ENCODE data around the gene C7orf57.

C7orf57 gene

GRCh38 chr7:48084727-48085432 lies 49.5 kb downstream of the C7orf57 start:
- DNase-seq: no peak

DNA sequence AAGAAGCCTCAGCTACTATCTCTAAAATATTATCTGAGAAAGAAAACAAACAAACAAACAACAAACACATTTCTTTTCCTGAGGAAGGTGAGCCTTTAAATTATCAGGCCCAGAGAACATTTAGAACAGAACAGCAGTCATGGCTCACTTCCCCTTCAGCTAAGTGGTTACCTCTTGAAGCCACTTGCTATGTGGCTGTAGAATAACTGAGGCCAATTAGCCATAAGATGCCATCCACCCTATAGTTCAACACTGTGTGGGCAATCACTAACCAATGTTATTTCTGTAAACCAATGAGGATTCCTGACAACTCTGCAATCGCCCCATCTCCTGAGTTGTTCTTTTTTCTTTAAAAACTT lies 50.1 kb downstream of the C7orf57 start:
- DNase-seq: no peak

GRCh38 chr7:48085942-48086341 lies 50.6 kb downstream of the C7orf57 start:
- no peak for DNase-seq

DNA sequence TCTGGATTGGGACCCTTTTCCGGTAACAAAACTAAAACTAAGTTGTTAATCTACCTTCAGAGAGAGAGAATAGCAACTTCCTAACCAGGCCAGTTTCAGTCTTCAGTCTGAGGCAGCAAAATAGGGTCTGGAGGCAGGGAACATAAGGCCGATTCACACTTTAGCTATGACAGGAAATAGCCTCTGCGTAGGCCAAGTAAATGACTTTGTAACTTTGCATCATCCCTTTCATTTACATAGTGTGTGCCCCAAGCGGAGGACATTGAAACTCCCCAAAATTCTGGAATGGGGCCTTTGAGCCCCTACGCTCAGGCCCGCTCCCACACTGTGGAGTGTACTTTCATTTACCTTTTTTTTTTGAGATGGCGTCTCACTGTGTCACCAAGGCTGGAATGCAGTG lies 52.0 kb downstream of the C7orf57 start:
- DNase-seq: no peak

DNA sequence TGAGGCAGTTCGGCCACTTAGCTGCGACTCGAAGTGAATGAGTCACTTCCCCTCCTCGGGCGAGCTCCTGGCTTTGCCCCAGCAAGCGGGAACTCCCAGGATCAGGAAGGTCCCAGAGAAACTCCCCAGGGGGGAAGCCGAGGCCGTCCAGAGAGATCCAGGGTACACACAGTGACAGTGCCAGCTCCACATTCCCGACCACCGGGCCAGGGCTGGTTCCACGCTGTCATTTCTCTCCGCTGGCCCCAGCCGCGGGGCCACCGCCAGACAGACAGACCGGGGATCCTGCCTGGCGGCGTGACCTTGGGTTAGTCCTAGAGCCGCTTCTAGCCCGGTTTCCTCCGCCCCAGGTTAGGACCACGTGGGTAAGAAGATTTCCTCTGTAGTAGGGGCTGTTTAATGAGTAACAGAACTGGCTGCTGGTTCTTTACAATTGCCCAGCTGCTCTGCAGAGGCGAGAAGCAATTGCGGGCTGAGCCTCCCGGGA lies 53.3 kb downstream of the C7orf57 start:
- DNase-seq: peak in 34 of 56 donors; percentile 11 to 81 (median 55)

DNA sequence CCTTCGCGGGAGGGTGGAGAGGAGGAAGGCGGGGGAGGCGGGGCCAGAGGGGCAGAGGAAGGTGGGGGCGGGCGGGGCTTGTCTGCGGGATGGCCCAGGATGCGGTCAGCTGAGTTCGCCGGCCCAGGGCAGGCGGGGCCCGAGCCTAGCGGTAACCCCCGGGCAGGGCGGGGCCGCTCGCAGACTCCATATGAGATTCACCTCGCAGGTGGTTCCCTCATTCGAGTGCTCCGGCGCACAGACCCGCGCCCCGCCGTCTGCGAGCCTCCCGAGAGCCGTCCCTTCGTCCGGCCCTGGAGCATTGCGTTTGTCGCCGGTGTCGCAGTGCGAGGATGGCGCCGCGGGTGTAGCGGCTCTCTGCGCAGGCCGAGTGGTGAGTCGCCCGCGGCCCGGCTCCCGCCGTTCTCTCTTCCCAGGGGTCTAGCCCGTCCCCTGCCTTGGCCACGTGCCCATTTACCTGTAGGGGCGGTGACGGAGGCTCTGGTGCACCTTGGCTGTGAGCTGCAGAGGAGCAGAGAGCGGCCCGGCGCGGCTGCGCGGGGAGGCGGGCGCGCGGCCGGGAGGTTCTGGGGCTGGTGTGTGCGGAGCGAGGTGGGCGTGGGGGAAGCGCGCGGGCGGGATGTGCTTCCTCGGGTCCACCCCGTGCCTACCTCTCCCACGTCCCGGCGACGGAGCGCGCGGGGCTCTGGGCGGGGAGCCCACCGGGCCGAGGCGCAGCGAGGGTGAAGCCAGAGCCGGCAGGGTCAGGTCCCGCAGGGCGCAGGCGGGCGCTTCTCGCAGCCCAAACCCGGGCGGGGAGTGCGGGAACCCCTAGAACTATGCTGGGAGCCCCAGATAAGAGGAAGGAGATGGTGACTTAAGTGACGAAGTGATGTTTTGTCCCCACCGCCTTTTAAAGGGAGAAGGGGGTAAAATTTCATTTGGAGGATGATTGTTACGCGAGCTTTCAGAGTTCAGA lies 54.0 kb downstream of the C7orf57 start, which contains the start of gene UPP1:
Gene UPP1 (plus strand): TSS at position 220 of the 958 bp plus-strand sequence. CDS start 5,519 bp downstream, outside the sequence.
- peak in 51 of 56 donors; percentile 31 to 90 (median 63) for DNase-seq

- peak in 10 of 56 donors; percentile 5 to 38 (median 14) for DNase-seq
These were observed 54.9 kb downstream of the C7orf57 start for GRCh38 chr7:48090095-48090805.

DNA sequence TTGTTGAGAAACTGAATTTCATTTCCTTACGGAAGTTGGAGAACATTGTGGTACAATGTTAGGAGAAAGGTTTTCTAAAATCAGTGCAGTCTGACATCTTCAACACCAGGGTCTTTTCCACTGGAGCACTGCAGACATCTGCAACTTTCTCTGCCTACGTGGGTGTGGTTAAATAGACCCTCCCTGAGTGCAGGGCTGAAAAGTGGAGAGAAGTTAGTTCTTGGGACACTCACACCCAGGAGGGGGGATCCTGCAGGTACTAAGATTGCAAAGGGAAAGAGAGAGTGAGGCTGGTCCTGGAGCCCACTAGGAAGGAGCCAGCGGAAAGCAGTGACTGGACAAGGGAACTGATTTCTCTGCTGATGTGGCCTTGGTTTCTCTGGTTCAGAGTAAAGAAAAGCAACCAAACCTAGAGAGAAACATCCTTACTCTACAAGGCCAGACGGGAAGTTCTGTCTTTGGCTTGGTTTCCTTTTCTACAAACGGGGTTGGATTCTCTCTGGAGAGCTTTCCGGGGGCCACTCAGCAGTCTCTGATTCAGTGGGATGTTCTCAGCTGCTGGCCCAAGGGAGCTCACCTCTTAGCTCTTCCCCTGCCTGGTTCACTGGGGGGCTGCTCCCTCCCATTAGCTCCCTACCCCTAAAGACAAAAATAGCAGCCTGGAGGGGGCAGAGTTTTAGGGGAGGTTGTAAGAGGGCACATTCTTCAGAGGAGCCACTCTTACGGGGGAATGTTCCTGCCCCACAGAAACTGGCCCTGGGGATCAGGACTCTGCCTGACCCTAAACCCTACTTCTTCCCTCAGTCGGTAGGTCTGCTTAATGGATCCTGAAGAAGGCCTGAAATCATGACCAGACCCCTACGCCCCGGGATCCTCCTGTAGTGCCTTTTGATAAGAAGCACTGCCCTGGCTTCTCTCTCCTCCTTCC lies 56.4 kb downstream of the C7orf57 start:
- DNase-seq: no peak

DNA sequence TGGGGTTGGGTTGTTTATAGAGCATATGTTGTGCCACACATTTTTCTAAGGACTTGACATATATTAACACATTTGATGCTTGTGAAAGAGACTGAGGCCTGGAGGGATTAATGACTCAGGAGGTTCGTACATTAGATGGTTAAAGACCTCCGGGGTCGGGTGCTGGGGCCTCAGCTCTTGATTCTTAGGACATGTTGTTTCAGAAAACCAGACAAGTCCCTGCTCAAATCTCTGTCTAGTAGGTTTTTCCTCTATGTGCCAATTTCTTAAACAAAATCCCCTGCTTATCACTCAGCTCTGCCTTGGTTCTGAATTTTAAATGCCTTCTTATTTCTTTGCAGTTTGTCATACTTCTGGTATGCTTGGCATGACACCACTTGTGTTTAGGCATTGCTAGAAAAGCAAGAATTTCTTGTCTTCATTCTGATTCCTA lies 59.5 kb downstream of the C7orf57 start:
- DNase-seq: no peak

- DNase-seq: no peak
These were observed 60.9 kb downstream of the C7orf57 start for GRCh38 chr7:48096273-48096672.

- no peak for DNase-seq
These were observed 62.3 kb downstream of the C7orf57 start for GRCh38 chr7:48097521-48098231.

GRCh38 chr7:48098846-48099245 lies 63.5 kb downstream of the C7orf57 start:
- DNase-seq: no peak

DNA sequence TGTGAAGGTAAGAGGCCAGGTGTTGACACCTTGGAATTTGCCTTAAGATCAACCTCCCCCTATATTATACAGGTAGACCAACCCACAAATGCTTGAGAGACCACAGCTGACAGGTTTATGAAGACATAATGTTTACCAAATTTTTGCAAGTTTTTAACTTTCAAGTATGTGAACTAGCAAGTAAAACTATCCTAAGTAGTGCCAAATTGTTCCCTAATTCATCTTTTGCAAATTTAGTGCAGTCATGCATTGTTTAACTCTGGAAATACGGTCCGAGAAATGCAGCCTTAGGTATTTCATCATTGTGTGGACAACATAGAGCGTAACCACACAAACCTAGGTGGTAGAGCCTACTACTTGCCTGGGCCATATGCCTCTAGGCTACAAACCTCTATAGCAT lies 64.4 kb downstream of the C7orf57 start:
- no peak for DNase-seq

GRCh38 chr7:48101352-48101751 lies 66.0 kb downstream of the C7orf57 start:
- no peak for DNase-seq

DNA sequence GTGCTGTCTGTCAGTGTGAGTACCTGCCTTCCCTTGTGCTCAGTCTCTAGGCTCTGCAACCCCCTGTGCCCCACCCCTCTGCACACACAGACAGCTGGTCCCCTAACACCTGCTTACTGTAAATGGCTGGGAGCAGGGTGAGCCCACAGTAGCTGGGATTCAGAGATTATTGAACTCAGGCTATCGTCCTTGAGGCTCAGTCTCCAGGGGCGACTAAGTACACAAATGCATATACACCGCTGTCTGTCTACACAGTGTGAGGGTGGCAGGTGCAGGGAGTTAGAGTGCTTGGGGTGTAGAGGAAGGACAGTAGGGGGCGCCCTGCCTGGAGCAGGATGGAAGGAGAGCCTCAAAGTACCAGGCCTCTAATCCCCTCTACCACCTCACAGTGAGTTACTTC lies 66.6 kb downstream of the C7orf57 start:
- no peak for DNase-seq

- DNase-seq: no peak
These were observed 67.2 kb downstream of the C7orf57 start for GRCh38 chr7:48102530-48102929.

GRCh38 chr7:48105045-48105444 lies 69.7 kb downstream of the C7orf57 start:
- DNase-seq: no peak

DNA sequence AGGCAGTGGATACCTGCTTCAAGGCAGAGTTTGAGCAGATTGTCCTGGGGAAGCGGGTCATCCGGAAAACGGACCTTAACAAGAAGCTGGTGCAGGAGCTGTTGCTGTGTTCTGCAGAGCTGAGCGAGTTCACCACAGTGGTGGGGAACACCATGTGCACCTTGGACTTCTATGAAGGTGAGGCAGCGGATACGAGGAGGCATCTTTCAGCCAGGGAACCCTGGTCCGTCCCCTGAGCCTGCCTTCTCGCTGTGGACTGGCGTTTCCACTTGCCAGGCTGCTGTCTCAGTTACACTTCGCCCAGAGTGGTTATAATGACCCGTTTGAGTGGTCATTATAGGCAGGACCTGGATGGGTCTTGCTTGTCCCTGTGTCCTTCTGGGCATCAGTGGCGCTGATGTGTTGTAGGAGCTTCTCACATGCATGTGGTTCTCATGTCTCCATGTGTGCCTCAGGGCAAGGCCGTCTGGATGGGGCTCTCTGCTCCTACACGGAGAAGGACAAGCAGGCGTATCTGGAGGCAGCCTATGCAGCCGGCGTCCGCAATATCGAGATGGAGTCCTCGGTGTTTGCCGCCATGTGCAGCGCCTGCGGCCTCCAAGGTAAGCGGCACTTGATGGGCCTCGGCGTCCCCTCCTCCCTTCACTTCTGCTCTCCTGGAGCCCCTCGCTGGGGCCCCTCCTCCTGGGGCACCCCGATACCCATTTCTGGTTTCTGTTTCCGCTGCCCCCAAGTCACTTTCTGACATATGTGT lies 71.7 kb downstream of the C7orf57 start:
- DNase-seq: no peak

DNA sequence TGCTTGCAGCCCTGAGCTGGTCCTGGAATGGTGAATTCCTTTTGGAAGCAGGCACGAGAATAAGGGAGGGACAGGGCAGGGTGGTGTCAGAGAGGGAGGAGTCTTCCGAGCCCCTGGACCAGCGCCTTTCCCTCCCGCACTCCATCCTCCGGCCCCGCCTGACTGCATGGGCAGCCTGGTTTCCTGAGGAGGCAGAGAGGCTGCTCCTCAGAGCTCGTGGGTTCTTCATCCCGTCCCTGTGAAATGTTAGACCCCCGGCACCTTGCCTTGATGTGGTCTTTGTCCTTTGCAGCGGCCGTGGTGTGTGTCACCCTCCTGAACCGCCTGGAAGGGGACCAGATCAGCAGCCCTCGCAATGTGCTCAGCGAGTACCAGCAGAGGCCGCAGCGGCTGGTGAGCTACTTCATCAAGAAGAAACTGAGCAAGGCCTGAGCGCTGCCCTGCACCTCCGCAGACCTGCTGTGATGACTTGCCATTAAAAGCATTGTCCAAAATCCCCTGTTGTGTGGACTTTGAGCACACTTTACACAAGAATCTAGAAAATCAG lies 72.7 kb downstream of the C7orf57 start:
- DNase-seq: no peak

All from nucleus accumbens (tissue), 56 donors.